Activated CD8-positive, alpha-beta T cell treated with anti-CD3 and anti-CD28 coated beads, Interleukin-2, amount 10 ng/mL, durations not matched to agents 7 days and 5 days (primary cell): Measurements from ENCODE around the gene UBALD2. TPM values are rescaled to one million over a fixed set of nuclear protein-coding genes. Genes with fewer than 3 reads are reported as not detected.
"Not testable (repeated sequence)": the region's sequence is repeated elsewhere in the genome, so short reads cannot be mapped to it uniquely, and the experiment has no call there.

ENCODE experiments used
- ATAC-seq: fragments of 150-1000 bp; cut with Tn5 transposase; one replicate; pipeline ENCODE4 v1.10.0; 2021; ENCODE audit warnings: moderate library complexity
- CTCF ChIA-PET: fragments of 350-600 bp; sonication (Branson Sonifier 250); formaldehyde crosslinking; loops from one replicate; lab custom pipeline; 2021; ENCODE audit warnings: antibody characterized with exemption; lab: Charles Lee
- POLR2A ChIA-PET: fragments of 350-600 bp; sonication (Branson Sonifier 250); formaldehyde crosslinking; loops from one replicate; lab custom pipeline; 2021; ENCODE audit warnings: antibody characterized with exemption; lab: Charles Lee
- DNase-seq: peaks from one replicate; pipeline ENCODE4 v3.0.0-alpha.2; 2020
- H3K27ac Mint-ChIP-seq: one replicate; pipeline ENCODE4 v1.8.0; 2021; ENCODE audit warnings: mild to moderate bottlenecking, mixed read lengths
- H3K27me3 Mint-ChIP-seq: one replicate; pipeline ENCODE4 v1.8.0; 2021; ENCODE audit warnings: low read depth, mixed read lengths
- H3K36me3 Mint-ChIP-seq: one replicate; pipeline ENCODE4 v1.8.0; 2021; ENCODE audit warnings: low read depth, mixed read lengths
- H3K4me1 Mint-ChIP-seq: one replicate; pipeline ENCODE4 v1.8.0; 2021; ENCODE audit warnings: low read depth, mixed read lengths
- H3K4me3 Mint-ChIP-seq: one replicate; pipeline ENCODE4 v1.8.0; 2021; ENCODE audit warnings: mild to moderate bottlenecking, mixed read lengths
- H3K9me3 Mint-ChIP-seq: one replicate; pipeline ENCODE4 v1.8.0; 2022; ENCODE audit warnings: mixed read lengths; ENCODE audit not compliant: insufficient read depth
- total RNA-seq, 2 experiments: library from RNA; stranded (reverse); gene quantifications; one replicate each; pipeline ENCODE4 v1.2.3, GENCODE V29; 2021

The UBALD2 gene
- total RNA-seq, 2 experiments from 2014 or later = 318 to 359 TPM

- H3K27ac Mint-ChIP-seq = no peak overlapping the region
- H3K27me3 Mint-ChIP-seq = no peaks in the 10 kb centered on the region
- no peak for ATAC-seq
- no peak overlapping the region for H3K4me3 Mint-ChIP-seq
- peaks cover 60% of the 10 kb centered on the region for H3K36me3 Mint-ChIP-seq
- no peaks in the 10 kb centered on the region for H3K9me3 Mint-ChIP-seq
- ChIA-PET POLR2A (interaction anchor here (3.2 kb wide), 1 partner anchor 28 kb away, joined by 22 read pairs; the partner anchor contains the start of gene UBALD2), CTCF (interaction anchor here (1.0 to 2.9 kb wide), 4 partner anchors 10 to 44 kb away, joined by 3 to 14 read pairs (median 9); no protein-coding TSS in a partner anchor)
- H3K4me1 Mint-ChIP-seq = peaks cover 69% of the 10 kb centered on the region
- no peak for DNase-seq
These were observed 28.5 kb upstream of the UBALD2 start for GRCh38 chr17:76236603-76237002.

- Mint-ChIP-seq H3K27ac (peak overlapping the region; percentile 84), H3K27me3 (no peaks in the 10 kb centered on the region), H3K36me3 (peaks cover 53% of the 10 kb centered on the region), H3K9me3 (no peaks in the 10 kb centered on the region), H3K4me3 (peak overlapping the region; percentile 81), H3K4me1 (peaks cover 71% of the 10 kb centered on the region)
- POLR2A ChIA-PET = interaction anchor here (0.9 to 3.2 kb wide), 7 partner anchors 18 to 56 kb away, joined by 3 to 43 read pairs (median 12); partner anchors contain the start of gene UBALD2
- CTCF ChIA-PET = interaction anchor here (0.8 to 2.9 kb wide), 13 partner anchors 9 to 160 kb away, joined by 3 to 20 read pairs (median 5); no protein-coding TSS in a partner anchor
- DNase-seq (no peak), ATAC-seq (no peak)
These were observed 27.3 kb upstream of the UBALD2 start for GRCh38 chr17:76237859-76238313.

- ATAC-seq = no peak
- Mint-ChIP-seq H3K4me1 (peaks cover 76% of the 10 kb centered on the region), H3K4me3 (peak overlapping the region; percentile 81), H3K27me3 (no peaks in the 10 kb centered on the region), H3K9me3 (no peaks in the 10 kb centered on the region), H3K36me3 (peaks cover 49% of the 10 kb centered on the region), H3K27ac (peak overlapping the region; percentile 84)
- CTCF ChIA-PET = interaction anchor here (0.8 to 2.9 kb wide), 11 partner anchors 10 to 159 kb away, joined by 3 to 20 read pairs (median 5); no protein-coding TSS in a partner anchor
- DNase-seq = no peak
- POLR2A ChIA-PET = interaction anchor here (0.7 to 3.2 kb wide), 9 partner anchors 15 to 59 kb away, joined by 3 to 43 read pairs (median 8); partner anchors contain the start of gene UBALD2
These were observed 26.2 kb upstream of the UBALD2 start for GRCh38 chr17:76238847-76239537.

GRCh38 chr17:76239538-76240274 is 25.4 kb upstream of the UBALD2 start:
- Mint-ChIP-seq H3K36me3 (peaks cover 42% of the 10 kb centered on the region), H3K4me1 (peaks cover 76% of the 10 kb centered on the region), H3K27me3 (no peaks in the 10 kb centered on the region), H3K9me3 (no peaks in the 10 kb centered on the region), H3K27ac (peak overlapping the region; percentile 84), H3K4me3 (peak overlapping the region; percentile 81)
- POLR2A ChIA-PET = interaction anchor here (1.1 to 17.8 kb wide), 7 partner anchors 25 to 60 kb away, joined by 3 to 807 read pairs (median 12); partner anchors contain the start of gene UBALD2
- DNase-seq = no peak
- peak; percentile 10 for ATAC-seq
- CTCF ChIA-PET = interaction anchor here (2.9 kb wide), 1 partner anchor 40 kb away, joined by 20 read pairs; no protein-coding TSS in a partner anchor

GRCh38 chr17:76240461-76241203 is 24.5 kb upstream of the UBALD2 start, which contains the start of gene RNF157:
TSS of gene RNF157 (minus strand) at chr17:76240493. CDS start at chr17:76240240, 253 bp downstream.
- ATAC-seq = peak; percentile 90
- ChIA-PET CTCF (interaction anchor here (1.1 to 1.5 kb wide), 4 partner anchors 22 to 49 kb away, joined by 3 to 5 read pairs (median 4); partner anchors contain the start of gene UBALD2), POLR2A (interaction anchor here (1.1 to 17.8 kb wide), 6 partner anchors 11 to 49 kb away, joined by 3 to 807 read pairs (median 6); partner anchors contain the start of gene UBALD2)
- peak; percentile 66 for DNase-seq
- peak within 1 kb of the TSS; percentile 86 for H3K27ac Mint-ChIP-seq
- H3K4me3 Mint-ChIP-seq = peak within 1 kb of the TSS; percentile 90
- peaks cover 79% of the 10 kb centered on the region for H3K4me1 Mint-ChIP-seq
- H3K9me3 Mint-ChIP-seq = no peaks in the 10 kb centered on the region
- no peaks in the 10 kb centered on the region for H3K27me3 Mint-ChIP-seq
- peaks cover 38% of the 10 kb centered on the region for H3K36me3 Mint-ChIP-seq

- Mint-ChIP-seq H3K9me3 (no peaks in the 10 kb centered on the region), H3K27me3 (no peaks in the 10 kb centered on the region), H3K27ac (peak overlapping the region; percentile 86), H3K4me3 (peak overlapping the region; percentile 90), H3K4me1 (peaks cover 81% of the 10 kb centered on the region), H3K36me3 (peaks cover 35% of the 10 kb centered on the region)
- ChIA-PET CTCF (interaction anchor here (1.1 to 1.5 kb wide), 5 partner anchors 15 to 49 kb away, joined by 3 to 5 read pairs (median 4); partner anchors contain the start of gene UBALD2), POLR2A (interaction anchor here (0.6 to 17.8 kb wide), 7 partner anchors 11 to 49 kb away, joined by 3 to 807 read pairs (median 6); partner anchors contain the start of gene UBALD2)
- no peak for DNase-seq
- no peak for ATAC-seq
These were observed 24.0 kb upstream of the UBALD2 start for GRCh38 chr17:76241204-76241538.

- ChIA-PET POLR2A (interaction anchor here (0.6 to 17.8 kb wide), 6 partner anchors 10 to 50 kb away, joined by 3 to 807 read pairs (median 6); partner anchors contain the start of gene UBALD2), CTCF (interaction anchor here (1.1 to 1.5 kb wide), 5 partner anchors 15 to 50 kb away, joined by 3 to 5 read pairs (median 4); partner anchors contain the start of gene UBALD2)
- no peak for DNase-seq
- no peak for ATAC-seq
- H3K4me3 Mint-ChIP-seq = peak overlapping the region; percentile 90
- H3K27me3 Mint-ChIP-seq = no peaks in the 10 kb centered on the region
- peaks cover 31% of the 10 kb centered on the region for H3K36me3 Mint-ChIP-seq
- peak overlapping the region; percentile 86 for H3K27ac Mint-ChIP-seq
- peaks cover 81% of the 10 kb centered on the region for H3K4me1 Mint-ChIP-seq
- no peaks in the 10 kb centered on the region for H3K9me3 Mint-ChIP-seq
These were observed 23.4 kb upstream of the UBALD2 start for GRCh38 chr17:76241691-76242255.

GRCh38 chr17:76243826-76244679 is 21.1 kb upstream of the UBALD2 start:
- Mint-ChIP-seq H3K27me3 (no peaks in the 10 kb centered on the region), H3K27ac (peak overlapping the region; percentile 91), H3K9me3 (no peaks in the 10 kb centered on the region), H3K4me1 (peaks cover 79% of the 10 kb centered on the region), H3K4me3 (no peak overlapping the region), H3K36me3 (peaks cover 11% of the 10 kb centered on the region)
- CTCF ChIA-PET = interaction anchor here (0.7 to 1.4 kb wide), 7 partner anchors 10 to 65 kb away, joined by 3 to 11 read pairs (median 4); partner anchors contain the start of gene UBALD2
- DNase-seq (no peak), ATAC-seq (no peak)
- POLR2A ChIA-PET = interaction anchor here (0.8 to 17.8 kb wide), 5 partner anchors 8 to 103 kb away, joined by 3 to 807 read pairs (median 66); partner anchors contain the start of genes FOXJ1 and UBALD2

GRCh38 chr17:76244721-76245120 is 20.4 kb upstream of the UBALD2 start:
- not testable (repeated sequence) for H3K27me3 Mint-ChIP-seq, H3K9me3 Mint-ChIP-seq, H3K36me3 Mint-ChIP-seq, H3K4me3 Mint-ChIP-seq, ATAC-seq, DNase-seq
- POLR2A ChIA-PET = interaction anchor here (4.2 to 17.8 kb wide), 3 partner anchors 12 to 53 kb away, joined by 66 to 807 read pairs (median 105); partner anchors contain the start of gene UBALD2
- CTCF ChIA-PET = interaction anchor here (1.1 to 4.0 kb wide), 7 partner anchors 9 to 66 kb away, joined by 3 to 22 read pairs (median 11); no protein-coding TSS in a partner anchor
- Mint-ChIP-seq H3K27ac (peak overlapping the region; percentile 91), H3K4me1 (peaks cover 79% of the 10 kb centered on the region)
